GM23248 (cell line): ENCODE data around the gene FILIP1L.

Experiments
- EZH2 ChIP-seq: fragments of 200-600 bp; sonication (generic); IDR thresholded peaks from 2 replicates; pipeline ENCODE4 v1.6.1; 2018; ENCODE audit warnings: antibody characterized with exemption, mild to moderate bottlenecking; ENCODE audit not compliant: insufficient read depth, poor library complexity, severe bottlenecking
- EZH2phosphoT487 ChIP-seq: fragments of 200-600 bp; sonication (generic); IDR thresholded peaks from 2 replicates; pipeline ENCODE4 v1.6.1; 2018; ENCODE audit warnings: antibody characterized with exemption, moderate library complexity, mild to moderate bottlenecking, low read depth; ENCODE audit not compliant: insufficient read depth

- no peak for TF ChIP-seq EZH2
- no peak for TF ChIP-seq EZH2phosphoT487
Measured at GRCh38 chr3:100149130-100149529, 34.8 kb upstream of the FILIP1L start.
